Cardiac fibroblast (primary cell): ENCODE data around the gene HSD11B1.

Experiments used
- DNase-seq, 2 donors: peaks; one replicate each; pipeline versions ENCODE4 v3.0.0 to v3.0.0-alpha.2; 2010; ENCODE audit warnings: low read depth in 2 of 2
- H3K4me3 ChIP-seq, 2 donors: replicated peaks in 1 of 2; 1 replicate in 1 of 2; 2 replicates in 1 of 2; pipeline ENCODE4 v1.5.1; 2011; ENCODE audit warnings: low read depth in 2 of 2, low read length in 2 of 2, mild to moderate bottlenecking in 2 of 2, moderate library complexity in 1 of 2
- CTCF ChIP-seq: IDR thresholded peaks from one replicate; pipeline ENCODE4 v1.5.1; 2011; ENCODE audit warnings: low read depth, mild to moderate bottlenecking, low read length, inconsistent platforms

Gene HSD11B1

DNA sequence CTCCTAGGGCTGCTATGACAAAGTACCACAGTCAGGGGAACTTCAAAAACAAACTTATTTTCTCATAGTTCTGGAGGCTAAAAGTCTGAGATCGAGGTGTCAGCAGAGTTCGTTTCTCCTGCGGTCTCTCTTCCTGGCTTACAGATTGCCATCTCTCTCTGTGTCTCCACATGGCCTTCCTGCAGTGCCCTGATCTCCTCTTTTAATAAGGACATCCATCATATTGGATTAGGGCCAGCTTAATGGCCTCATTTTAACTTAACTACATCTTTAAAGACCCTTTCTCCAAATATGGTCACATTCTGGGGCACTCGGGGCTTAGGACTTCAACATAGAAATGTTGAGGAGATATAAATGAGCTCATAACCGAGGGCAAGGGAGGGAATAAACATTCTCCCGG is 67.5 kb downstream of the HSD11B1 start:
- TF ChIP-seq CTCF = no peak
- DNase-seq = no peak
- no peak overlapping the region for H3K4me3 ChIP-seq

DNA sequence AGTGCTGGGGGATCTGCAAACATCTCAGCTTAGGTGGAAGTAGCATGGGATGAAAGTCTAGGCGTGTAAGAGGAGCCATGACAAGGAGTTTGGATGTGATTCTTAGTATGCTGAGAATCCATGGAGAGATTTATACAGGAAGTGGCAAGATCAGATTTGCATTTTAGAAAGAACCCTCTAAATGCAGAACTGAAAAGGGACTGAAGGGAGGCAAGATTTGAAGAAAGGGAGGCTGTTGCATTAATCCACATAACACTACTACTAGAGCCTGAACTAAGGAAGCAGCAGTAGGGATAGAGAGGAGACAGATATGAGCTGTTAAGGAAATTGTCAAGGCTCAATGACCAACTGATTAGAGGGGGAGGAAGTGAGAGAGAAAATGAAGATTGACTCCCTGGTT is 69.9 kb downstream of the HSD11B1 start:
- H3K4me3 ChIP-seq = no peak overlapping the region
- TF ChIP-seq CTCF = no peak
- DNase-seq = no peak

DNA sequence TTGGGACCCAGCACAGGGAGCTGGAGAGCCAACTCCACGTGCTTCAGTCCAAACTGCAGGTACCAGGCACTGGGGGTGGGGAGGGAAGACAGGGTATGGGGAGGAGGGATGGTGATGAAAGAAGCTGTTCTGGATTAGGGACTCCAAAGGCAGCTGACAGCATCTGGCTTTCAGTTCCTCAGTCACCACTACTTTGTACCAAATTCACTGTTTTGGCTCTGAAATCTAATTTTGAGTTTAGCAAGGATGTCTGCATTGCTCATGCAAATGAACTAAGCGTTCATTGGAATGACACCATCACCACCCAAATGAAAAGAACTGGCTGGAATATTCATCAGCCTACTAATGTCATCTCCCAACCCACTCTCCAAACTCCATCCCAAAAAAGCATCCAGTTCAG is 71.0 kb downstream of the HSD11B1 start:
- no peak overlapping the region for H3K4me3 ChIP-seq
- no peak for TF ChIP-seq CTCF
- no peak for DNase-seq

DNA sequence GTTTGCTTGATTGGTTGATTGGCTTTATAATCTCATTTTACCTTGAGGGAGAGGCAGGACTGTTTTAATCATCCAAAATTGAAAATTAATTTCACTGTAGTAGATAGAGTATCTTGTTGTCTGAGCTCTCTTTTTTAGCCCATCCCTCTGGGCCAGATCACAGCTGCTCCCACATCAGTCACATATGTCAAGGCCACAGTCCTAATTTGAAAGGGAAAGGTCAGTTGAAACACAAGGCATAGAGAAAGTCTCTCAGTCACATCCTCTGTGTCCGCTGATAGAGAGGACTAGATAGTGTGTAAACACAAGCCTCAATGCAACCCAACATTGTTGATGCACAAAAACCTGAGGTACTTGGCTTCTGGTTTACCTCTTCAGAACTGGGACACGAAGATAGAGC is 72.9 kb downstream of the HSD11B1 start:
- TF ChIP-seq CTCF = no peak
- DNase-seq = no peak
- H3K4me3 ChIP-seq = no peak overlapping the region

GRCh38 chr1:209778102-209778501 is 73.5 kb downstream of the HSD11B1 start:
- H3K4me3 ChIP-seq = no peak overlapping the region
- no peak for DNase-seq
- no peak for TF ChIP-seq CTCF

GRCh38 chr1:209780268-209780667 is 75.6 kb downstream of the HSD11B1 start:
- no peak for TF ChIP-seq CTCF
- no peak for DNase-seq
- no peak overlapping the region for H3K4me3 ChIP-seq

GRCh38 chr1:209783386-209783785 is 78.7 kb downstream of the HSD11B1 start:
- peak overlapping the region in 1 of 2 donors; percentile 87 for H3K4me3 ChIP-seq

More at GRCh38 chr1:209783386-209783785, 78.7 kb downstream of the HSD11B1 start:
- DNase-seq = no peak
- TF ChIP-seq CTCF = no peak
